GM12801 (cell line): ENCODE results near the gene SORBS2.

ENCODE experiments used
- TF ChIP-seq, protein P1 (sequence below): IDR thresholded peaks from one replicate; pipeline ENCODE4 v1.5.1; 2011; ENCODE audit warnings: control low read depth; ENCODE audit not compliant: insufficient read length; ENCODE audit errors: extremely low read depth

The SORBS2 gene

DNA sequence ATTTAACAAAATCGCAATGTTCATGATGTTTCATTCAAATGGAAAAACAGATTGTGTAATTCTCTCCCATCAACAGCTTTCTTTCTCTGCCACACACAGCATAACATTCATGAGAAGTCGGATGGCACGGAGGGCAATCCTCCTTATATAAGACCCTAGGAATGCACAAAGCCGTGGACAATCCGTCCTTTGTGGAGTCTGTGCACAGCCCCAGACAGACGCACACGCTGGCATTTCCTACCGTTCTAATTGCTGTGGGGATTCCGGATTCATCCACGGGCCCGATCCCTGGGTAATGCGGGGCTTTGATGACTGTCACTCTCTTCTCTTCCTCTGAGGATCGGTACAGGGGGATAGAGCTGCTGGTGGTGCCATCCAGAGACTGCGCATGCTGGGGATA is 154.8 kb downstream of the SORBS2 start:
- TF ChIP-seq, protein P1, sequence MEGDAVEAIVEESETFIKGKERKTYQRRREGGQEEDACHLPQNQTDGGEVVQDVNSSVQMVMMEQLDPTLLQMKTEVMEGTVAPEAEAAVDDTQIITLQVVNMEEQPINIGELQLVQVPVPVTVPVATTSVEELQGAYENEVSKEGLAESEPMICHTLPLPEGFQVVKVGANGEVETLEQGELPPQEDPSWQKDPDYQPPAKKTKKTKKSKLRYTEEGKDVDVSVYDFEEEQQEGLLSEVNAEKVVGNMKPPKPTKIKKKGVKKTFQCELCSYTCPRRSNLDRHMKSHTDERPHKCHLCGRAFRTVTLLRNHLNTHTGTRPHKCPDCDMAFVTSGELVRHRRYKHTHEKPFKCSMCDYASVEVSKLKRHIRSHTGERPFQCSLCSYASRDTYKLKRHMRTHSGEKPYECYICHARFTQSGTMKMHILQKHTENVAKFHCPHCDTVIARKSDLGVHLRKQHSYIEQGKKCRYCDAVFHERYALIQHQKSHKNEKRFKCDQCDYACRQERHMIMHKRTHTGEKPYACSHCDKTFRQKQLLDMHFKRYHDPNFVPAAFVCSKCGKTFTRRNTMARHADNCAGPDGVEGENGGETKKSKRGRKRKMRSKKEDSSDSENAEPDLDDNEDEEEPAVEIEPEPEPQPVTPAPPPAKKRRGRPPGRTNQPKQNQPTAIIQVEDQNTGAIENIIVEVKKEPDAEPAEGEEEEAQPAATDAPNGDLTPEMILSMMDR = no peak

DNA sequence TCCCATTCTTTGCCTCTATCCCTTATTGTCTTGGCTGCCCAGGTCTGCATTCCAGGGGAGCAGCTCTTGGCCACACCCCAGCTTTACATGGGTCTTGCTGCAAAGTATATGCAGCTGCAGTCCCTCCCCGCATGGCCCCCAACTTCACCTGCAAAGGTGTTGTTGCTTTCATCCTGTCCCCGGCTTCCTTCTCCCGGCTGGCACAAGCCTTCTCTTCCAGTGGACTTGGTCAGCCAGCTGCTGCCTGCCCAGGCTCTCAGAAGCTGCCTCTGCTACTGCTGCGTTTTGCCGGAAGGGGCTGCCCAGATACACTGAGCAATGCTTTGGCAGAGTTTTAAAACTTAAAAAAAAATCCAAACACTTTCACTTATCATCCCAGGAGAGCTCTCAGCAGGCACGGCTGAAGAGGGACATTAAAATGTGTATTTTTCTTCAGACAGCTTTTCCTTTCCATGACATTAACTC is 155.5 kb downstream of the SORBS2 start:
- TF ChIP-seq, protein P1 = no peak

- TF ChIP-seq, protein P1 = no peak
Measured at GRCh38 chr4:185654965-185655554, 156.9 kb downstream of the SORBS2 start.

GRCh38 chr4:185654311-185654710 is 157.7 kb downstream of the SORBS2 start:
- TF ChIP-seq, protein P1 = no peak

- TF ChIP-seq, protein P1 = no peak
Measured at GRCh38 chr4:185651851-185652250, 160.1 kb downstream of the SORBS2 start.

DNA sequence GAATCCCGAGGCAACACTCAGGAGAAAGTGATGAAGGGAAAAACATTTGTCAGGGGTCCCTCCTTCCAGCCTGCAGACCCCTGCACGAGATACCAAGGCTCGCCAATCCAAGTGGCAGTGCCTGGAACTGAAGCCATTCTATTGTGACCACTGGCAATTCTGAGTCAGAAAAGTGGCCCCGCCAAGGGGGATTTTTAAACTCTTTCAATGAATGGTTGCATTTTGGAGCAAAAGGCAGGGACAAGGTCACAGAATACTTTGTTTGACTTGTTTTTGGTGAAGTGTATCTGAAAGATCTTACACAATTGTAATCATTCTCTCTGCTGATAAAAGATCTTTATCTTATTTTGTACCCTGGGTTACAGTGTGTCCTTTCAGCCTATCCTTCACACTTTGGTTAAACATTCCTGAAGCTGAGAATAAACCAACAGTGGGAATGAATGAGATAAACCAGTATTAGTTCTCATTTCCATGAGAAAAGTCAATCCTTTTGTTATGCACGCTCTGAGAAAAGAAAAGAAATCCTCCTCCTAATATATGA is 160.8 kb downstream of the SORBS2 start:
- TF ChIP-seq, protein P1 = no peak

GRCh38 chr4:185648631-185649030 is 163.4 kb downstream of the SORBS2 start:
- TF ChIP-seq, protein P1 = no peak

DNA sequence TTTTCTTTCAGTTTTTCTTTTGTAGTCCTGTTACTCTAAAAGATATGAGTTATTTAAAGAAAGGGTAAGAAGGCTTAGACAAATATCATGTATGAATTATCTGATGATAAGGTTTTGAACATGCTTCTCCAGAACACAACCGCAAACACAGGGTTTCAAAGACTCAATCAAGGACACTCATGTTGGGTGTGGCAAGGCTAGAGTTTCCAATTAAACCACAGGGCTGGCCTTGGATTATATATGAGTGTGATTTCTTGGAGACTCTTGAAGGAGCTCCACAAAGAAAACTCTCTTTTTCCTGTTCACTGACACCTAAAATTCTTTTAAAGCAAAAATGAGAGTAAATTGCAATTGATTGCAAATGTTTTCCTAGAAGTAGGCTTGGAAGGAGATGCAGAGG is 166.6 kb downstream of the SORBS2 start:
- TF ChIP-seq, protein P1 = no peak
